ENCODE results near the gene PCBP4. TPM values are rescaled to one million over a fixed set of nuclear protein-coding genes. Genes with fewer than 3 reads are reported as not detected.

Gene PCBP4
- total RNA-seq, 1 donor: 22.4 TPM

GRCh38 chr3:51960386-51960785, 6.9 kb downstream of the PCBP4 start:
- Histone ChIP-seq H3K4me2 (ENCODE audit: insufficient read depth, low read length) (no peak overlapping the region), H4K20me1 (ENCODE audit: insufficient read depth, low read length) (peaks cover 17% of the 10 kb centered on the region), H3K79me2 (ENCODE audit: insufficient read depth, low read length) (peaks cover 6% of the 10 kb centered on the region), H3K4me1 (ENCODE audit: insufficient read depth, low read length) (no peaks in the 10 kb centered on the region), H3K27ac (ENCODE audit: low read depth, low read length) (no peak overlapping the region), H2AFZ (ENCODE audit: low read length) (no peak overlapping the region), H3K27me3 (ENCODE audit: insufficient read depth, low read length) (no peaks in the 10 kb centered on the region), H3K4me3 (ENCODE audit: insufficient read depth, low read length) (no peak overlapping the region), H3K36me3 (ENCODE audit: insufficient read depth, low read length) (peaks cover 10% of the 10 kb centered on the region), H3K9me3 (ENCODE audit: low read depth, low read length) (no peaks in the 10 kb centered on the region)
- DNase-seq (ENCODE audit: insufficient read length, low spot score, missing footprints): no peak
- TF ChIP-seq CTCF (IDR thresholded peaks at IDR 0.05; ENCODE audit: extremely low read depth, low read depth, low read length): no peak

DNA sequence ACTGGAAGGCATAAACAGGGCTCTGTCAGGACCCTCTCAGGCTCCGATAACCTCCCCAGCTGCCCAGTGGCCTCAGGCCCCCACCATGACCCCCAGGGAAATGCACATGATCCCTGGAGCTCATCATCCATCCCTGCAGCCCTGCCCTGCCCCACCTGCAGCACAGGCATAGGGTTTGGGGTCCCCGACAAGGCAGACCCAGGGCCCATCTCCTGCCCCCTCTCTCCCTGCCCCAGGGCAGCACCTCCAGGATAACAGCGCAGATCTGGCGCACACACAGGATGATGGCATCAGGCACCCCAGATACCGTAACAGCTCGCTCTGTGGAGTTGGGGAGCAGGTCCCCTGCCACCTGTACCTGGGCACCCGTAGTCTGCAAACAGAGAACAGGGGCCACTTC, 7.6 kb downstream of the PCBP4 start:
- Histone ChIP-seq H3K9me3 (ENCODE audit: low read depth, low read length) (no peaks in the 10 kb centered on the region), H3K27ac (ENCODE audit: low read depth, low read length) (no peak overlapping the region), H3K36me3 (ENCODE audit: insufficient read depth, low read length) (peaks cover 10% of the 10 kb centered on the region), H2AFZ (ENCODE audit: low read length) (no peak overlapping the region), H3K79me2 (ENCODE audit: insufficient read depth, low read length) (peaks cover 3% of the 10 kb centered on the region), H3K27me3 (ENCODE audit: insufficient read depth, low read length) (no peaks in the 10 kb centered on the region), H3K4me3 (ENCODE audit: insufficient read depth, low read length) (no peak overlapping the region), H3K4me2 (ENCODE audit: insufficient read depth, low read length) (no peak overlapping the region), H4K20me1 (ENCODE audit: insufficient read depth, low read length) (peaks cover 17% of the 10 kb centered on the region), H3K4me1 (ENCODE audit: insufficient read depth, low read length) (no peaks in the 10 kb centered on the region)
- DNase-seq (ENCODE audit: insufficient read length, low spot score, missing footprints): no peak
- TF ChIP-seq CTCF (IDR thresholded peaks at IDR 0.05; ENCODE audit: extremely low read depth, low read depth, low read length): no peak

DNA sequence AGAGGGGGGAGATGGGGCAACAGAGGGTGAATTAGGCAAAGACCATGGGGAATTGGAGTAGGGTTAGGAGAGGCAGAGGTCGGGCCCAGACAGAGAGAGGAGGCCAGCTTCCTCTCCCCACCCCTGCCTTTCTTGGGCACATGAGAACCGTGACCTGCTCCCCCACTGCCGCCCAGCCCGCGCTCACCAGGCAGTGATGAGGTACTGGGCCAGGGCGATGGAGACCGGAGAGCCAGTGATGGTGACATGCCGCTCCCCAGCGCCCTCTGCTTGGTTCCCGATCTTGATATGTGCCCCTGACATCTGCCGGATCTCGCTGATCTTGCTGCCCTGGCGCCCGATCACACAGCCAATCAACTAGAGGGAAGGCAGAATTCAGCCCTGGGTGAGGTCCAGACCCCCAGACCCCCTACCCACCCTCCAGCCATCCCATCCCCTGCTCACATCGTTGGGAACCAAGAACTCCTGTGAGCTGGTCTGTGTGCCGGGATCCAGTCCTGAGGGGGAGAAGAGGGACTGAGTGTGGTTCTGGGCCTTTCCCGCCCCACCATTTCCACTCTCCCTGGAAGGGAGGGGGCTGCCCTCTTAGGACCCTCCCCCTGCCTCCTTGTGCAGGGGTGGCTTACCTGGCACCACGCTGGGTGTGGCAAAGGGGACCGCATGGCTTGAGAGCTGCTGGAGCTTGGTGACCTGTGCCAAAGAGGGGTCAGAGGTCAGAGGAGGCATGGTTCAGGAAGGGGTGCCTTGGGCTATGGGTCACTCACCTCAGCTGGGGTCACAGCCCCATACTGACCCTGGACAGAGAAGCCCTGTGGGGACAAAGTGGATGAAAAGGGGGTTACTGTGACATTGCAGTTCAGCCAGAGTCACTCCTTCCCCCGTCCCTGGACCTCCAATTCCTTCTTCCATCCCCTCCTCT, 8.4 kb downstream of the PCBP4 start:
- no peaks in the 10 kb centered on the region for H3K9me3 ChIP-seq (ENCODE audit: low read depth, low read length)
- H3K4me1 ChIP-seq (ENCODE audit: insufficient read depth, low read length): peaks cover under 1% of the 10 kb centered on the region
- H3K36me3 ChIP-seq (ENCODE audit: insufficient read depth, low read length): peaks cover 10% of the 10 kb centered on the region
- no peaks in the 10 kb centered on the region for H3K79me2 ChIP-seq (ENCODE audit: insufficient read depth, low read length)
- H2AFZ ChIP-seq (ENCODE audit: low read length): no peak overlapping the region
- H3K4me2 ChIP-seq (ENCODE audit: insufficient read depth, low read length): no peak overlapping the region
- H4K20me1 ChIP-seq (ENCODE audit: insufficient read depth, low read length): peaks cover 13% of the 10 kb centered on the region
- H3K4me3 ChIP-seq (ENCODE audit: insufficient read depth, low read length): no peak overlapping the region
- TF ChIP-seq CTCF (IDR thresholded peaks at IDR 0.05; ENCODE audit: extremely low read depth, low read depth, low read length): no peak
- no peak overlapping the region for H3K27ac ChIP-seq (ENCODE audit: low read depth, low read length)
- H3K27me3 ChIP-seq (ENCODE audit: insufficient read depth, low read length): no peaks in the 10 kb centered on the region
- DNase-seq (ENCODE audit: insufficient read length, low spot score, missing footprints): peak; percentile 72

GRCh38 chr3:51957520-51958205, 9.6 kb downstream of the PCBP4 start:
- H2AFZ ChIP-seq (ENCODE audit: low read length): no peak overlapping the region
- peaks cover 10% of the 10 kb centered on the region for H3K36me3 ChIP-seq (ENCODE audit: insufficient read depth, low read length)
- peaks cover 11% of the 10 kb centered on the region for H3K4me1 ChIP-seq (ENCODE audit: insufficient read depth, low read length)
- H4K20me1 ChIP-seq (ENCODE audit: insufficient read depth, low read length): peaks cover 13% of the 10 kb centered on the region
- no peaks in the 10 kb centered on the region for H3K79me2 ChIP-seq (ENCODE audit: insufficient read depth, low read length)
- H3K27me3 ChIP-seq (ENCODE audit: insufficient read depth, low read length): no peaks in the 10 kb centered on the region
- peak; percentile 87 for DNase-seq (ENCODE audit: insufficient read length, low spot score, missing footprints)
- H3K27ac ChIP-seq (ENCODE audit: low read depth, low read length): no peak overlapping the region
- H3K4me2 ChIP-seq (ENCODE audit: insufficient read depth, low read length): no peak overlapping the region
- TF ChIP-seq CTCF (IDR thresholded peaks at IDR 0.05; ENCODE audit: extremely low read depth, low read depth, low read length): no peak
- H3K4me3 ChIP-seq (ENCODE audit: insufficient read depth, low read length): no peak overlapping the region
- H3K9me3 ChIP-seq (ENCODE audit: low read depth, low read length): no peaks in the 10 kb centered on the region

All from osteoblast (primary cell).